Activated CD8-positive, alpha-beta memory T cell treated with anti-CD3 and anti-CD28 coated beads for 36 hours (primary cell): Measurements from ENCODE around the gene GSK3B. TPM values are rescaled to one million over a fixed set of nuclear protein-coding genes. Genes with fewer than 3 reads are reported as not detected.

Source experiments
- CTCF ChIA-PET: fragments of 350-600 bp; sonication (Branson Sonifier 250); formaldehyde crosslinking; loops from one replicate; lab custom pipeline; 2021; ENCODE audit warnings: antibody characterized with exemption; lab: Charles Lee
- POLR2A ChIA-PET: fragments of 350-600 bp; sonication (Branson Sonifier 250); formaldehyde crosslinking; loops from one replicate; lab custom pipeline; 2021; ENCODE audit warnings: antibody characterized with exemption; lab: Charles Lee
- total RNA-seq, 2 experiments: library from RNA; stranded (reverse); gene quantifications; one replicate each; pipeline ENCODE4 v1.2.3, GENCODE V29; 2021

Gene GSK3B
- total RNA-seq, 2 experiments from 2014 or later, result 34.4 to 35.2 TPM

DNA sequence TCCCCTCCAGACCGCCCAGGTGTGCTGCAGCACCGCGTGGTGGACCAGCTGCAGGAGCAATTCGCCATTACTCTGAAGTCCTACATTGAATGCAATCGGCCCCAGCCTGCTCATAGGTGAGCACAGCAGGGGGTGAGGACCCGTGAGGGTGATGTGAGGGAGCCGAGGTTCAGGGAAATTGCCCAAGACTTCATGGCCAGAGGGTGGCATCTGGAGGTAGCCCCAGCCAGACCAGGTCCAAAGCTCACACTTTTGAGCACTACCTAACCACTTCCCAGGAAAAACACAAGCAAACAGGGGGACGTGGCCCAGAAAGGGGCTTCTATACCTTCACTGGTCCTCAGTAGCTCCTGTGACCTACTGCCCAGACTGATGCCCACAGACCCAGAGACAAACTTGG is 278.5 kb downstream of the GSK3B start:
- ChIA-PET CTCF (no interaction called here), POLR2A (no interaction called here)

DNA sequence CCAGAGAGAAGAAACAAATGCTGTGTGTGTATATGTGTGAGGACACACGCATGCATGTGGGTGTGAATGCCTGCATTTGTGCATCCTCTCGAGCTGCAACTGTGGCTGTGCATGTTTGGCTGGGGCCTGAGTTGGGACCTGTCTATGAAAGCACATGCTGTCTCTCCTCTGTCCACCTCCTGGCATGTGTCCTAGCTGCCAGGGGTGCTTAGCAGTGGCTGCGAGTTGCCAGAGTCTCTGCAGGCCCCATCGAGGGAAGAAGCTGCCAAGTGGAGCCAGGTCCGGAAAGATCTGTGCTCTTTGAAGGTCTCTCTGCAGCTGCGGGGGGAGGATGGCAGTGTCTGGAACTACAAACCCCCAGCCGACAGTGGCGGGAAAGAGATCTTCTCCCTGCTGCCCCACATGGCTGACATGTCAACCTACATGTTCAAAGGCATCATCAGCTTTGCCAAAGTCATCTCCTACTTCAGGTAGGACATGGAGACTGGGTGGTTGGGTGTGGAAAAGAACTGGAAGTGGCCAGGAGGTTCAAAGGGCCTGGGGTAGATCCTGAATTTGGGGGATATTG is 281.7 kb downstream of the GSK3B start:
- POLR2A ChIA-PET, result no interaction called here

DNA sequence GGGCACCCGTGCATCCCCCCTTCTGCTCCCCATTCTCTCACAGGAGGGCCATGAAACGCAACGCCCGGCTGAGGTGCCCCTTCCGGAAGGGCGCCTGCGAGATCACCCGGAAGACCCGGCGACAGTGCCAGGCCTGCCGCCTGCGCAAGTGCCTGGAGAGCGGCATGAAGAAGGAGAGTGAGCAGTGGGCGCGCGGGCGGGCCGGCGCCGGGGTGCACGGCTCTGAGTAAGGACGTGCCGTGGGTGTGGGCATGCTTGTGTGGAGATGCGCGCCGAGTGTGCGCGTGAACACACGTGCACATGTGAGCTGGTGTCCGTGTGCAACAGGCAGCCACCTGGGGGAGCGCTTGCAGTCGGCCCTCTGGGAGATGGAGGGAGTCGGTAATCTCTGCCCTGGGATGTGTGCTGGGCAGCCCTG is 284.2 kb downstream of the GSK3B start:
- ChIA-PET CTCF (interaction anchor here (0.9 to 1.7 kb wide), 2 partner anchors 9 to 607 kb away, joined by 3 to 5 read pairs; no protein-coding TSS in a partner anchor), POLR2A (interaction anchor here (0.6 kb wide), 1 partner anchor 342 kb away, joined by 4 read pairs; no protein-coding TSS in a partner anchor)

More for the DNA sequence above, 281.7 kb downstream of the GSK3B start:
- CTCF ChIA-PET, result interaction anchor here (1.0 kb wide), 1 partner anchor 334 kb away, joined by 3 read pairs; no protein-coding TSS in a partner anchor

DNA sequence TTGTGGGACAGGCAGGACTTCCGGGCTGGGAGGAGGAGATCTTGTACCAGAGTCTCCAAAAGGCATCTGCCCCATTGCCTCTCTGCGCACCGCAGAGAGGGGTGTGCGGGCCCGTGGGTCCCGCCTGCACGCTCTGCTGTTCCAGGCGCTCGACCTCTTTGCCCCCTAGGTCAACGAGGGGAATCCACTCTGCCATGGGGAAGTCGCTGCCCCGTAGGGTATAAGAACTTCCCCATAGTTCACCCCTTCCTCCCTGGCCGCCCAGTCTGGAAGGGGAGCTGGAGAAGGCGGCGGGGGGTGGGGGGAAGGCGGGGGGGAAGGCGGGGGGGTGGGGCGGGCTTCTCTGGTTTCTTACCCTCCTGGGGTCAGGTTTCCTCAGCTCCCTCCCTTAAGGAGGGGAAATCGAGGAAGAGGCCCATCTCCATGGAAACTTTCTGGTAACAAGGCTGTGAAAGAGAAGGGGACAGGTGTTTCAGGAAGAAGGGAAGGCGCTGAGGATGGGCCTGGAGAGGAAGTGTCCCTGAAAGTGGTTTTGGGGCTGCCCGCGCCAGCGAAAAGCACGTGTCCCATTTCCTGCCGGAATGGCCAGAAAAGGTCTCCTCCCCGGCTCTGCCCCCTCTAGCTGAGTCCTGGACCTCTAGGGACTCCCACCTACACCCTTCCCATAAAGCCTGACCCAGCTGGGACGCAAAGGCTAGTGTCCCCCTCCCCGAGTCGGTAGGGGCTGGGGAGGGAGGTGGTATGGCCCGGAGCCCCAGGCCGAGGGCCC is 284.8 kb downstream of the GSK3B start:
- POLR2A ChIA-PET, result no interaction called here
- CTCF ChIA-PET, result interaction anchor here (1.7 kb wide), 1 partner anchor 10 kb away, joined by 5 read pairs; no protein-coding TSS in a partner anchor

DNA sequence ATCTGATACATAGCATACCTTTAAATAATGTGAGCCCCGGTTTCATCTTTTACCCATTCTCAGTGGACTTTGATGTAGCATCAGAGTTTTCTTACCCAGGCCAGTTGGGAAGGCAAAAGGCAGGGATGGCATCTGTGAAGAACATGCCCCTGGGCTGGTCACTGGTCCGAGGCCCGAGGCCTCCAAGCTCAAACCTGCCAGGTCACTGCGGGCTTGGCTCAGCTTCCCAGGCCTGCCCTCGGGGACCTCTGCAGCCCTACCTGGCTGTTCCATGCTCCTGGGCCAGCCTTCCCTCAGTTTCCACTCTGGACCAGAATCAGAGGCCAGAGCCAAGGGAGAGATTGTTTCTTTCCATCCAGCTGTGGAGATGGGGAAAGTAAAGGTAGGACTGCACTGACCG is 285.4 kb downstream of the GSK3B start:
- POLR2A ChIA-PET, result no interaction called here

DNA sequence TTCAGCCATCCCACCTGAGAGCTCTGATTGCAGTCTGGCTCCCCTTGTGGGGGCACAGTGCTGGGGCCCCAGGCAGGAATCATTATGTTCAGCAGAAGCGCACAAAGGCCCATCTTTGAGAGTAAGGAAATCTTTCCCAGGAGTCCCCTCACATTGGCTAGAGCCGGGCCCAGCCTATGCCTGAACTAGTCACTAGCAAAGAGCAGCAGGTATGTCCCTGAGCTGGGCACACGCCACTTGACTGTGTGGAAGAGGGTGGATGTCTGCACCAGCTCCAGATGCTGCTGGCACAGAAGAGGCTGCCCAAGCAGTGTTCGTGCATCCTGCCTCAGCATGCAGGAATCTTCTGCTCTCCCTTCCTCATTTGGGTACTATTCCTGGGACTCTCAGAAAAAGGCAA is 286.0 kb downstream of the GSK3B start:
- POLR2A ChIA-PET, result no interaction called here

More for the DNA sequence above, 285.4 kb downstream of the GSK3B start:
- CTCF ChIA-PET, result no interaction called here

DNA sequence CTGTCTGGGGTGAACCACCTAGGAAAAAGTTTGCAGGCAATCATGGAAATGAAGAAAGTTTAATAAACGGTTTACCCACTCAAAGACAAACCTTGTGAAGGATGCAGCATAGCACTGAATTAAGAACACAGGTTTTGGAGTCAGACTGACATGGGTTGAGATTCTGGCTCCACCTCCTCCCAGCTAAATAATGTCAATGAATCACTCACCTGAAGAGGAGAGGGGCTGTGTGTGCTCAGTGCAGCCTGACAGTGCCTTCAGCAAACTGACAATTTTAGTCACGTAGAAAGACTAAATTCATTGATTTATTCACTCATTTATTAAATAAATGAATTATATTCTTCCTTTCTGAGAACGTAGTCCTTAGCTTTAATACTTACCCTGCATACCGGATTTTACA is 293.4 kb downstream of the GSK3B start:
- ChIA-PET CTCF (no interaction called here), POLR2A (no interaction called here)

More for the DNA sequence above, 286.0 kb downstream of the GSK3B start:
- CTCF ChIA-PET, result no interaction called here

DNA sequence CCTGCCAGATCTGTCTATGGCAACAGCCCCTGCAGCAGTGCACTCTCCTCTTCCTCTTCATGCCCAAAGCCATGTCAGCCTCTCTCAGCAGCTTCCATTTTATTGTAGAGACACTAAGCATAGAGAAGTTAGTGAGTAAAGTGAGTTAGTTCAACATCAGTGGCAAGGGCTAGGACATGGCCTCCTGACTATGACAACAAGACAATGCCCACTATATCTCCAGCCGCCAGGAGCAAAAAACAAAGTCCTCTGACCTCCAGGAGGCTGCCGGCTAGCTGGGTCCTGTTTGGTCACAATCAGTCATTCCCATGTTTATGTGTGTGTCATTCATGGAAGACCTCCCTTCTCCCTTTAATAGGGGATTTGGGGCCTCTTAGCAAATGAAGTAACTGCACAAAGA is 297.5 kb downstream of the GSK3B start:
- CTCF ChIA-PET, result no interaction called here
- POLR2A ChIA-PET, result no interaction called here

DNA sequence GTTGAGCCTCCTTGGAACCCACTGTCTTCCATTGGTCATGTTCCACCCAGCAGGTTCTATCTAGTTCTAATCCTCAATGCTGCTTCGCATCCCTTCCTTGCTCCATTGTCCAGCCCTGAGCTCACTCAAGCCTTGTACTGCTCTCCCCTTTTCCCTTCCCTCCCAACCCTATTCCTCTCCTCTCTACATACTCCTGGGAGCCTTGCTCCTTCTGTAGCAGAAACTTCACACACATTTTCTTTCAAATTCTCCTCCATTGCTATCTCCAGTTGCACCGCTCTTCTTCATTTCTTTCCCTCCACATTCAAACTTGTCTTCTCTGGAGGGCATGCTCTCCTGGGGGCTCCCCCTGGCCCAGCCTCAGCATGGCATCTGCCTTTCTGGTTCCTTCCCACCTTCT is 297.9 kb downstream of the GSK3B start:
- ChIA-PET POLR2A (no interaction called here), CTCF (no interaction called here)

DNA sequence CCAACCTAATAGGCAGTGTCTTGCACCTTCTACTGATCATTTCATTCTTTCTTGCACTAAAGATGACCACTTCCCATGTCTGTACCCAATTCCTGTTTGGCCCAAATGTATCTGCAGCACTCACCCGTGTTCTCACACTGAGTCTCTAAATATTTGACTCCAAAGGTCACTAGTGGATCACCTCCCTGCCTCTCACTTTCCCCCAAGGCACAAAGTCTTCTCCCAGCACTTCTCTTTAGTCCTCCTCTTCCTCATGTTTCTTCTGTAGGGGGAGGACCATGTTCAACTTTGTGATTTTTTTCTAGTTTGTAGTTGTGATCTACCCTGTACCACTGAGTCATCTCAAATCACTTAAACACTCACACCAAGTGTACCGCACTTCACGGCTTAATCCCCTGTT is 298.4 kb downstream of the GSK3B start:
- POLR2A ChIA-PET, result no interaction called here
- CTCF ChIA-PET, result no interaction called here

DNA sequence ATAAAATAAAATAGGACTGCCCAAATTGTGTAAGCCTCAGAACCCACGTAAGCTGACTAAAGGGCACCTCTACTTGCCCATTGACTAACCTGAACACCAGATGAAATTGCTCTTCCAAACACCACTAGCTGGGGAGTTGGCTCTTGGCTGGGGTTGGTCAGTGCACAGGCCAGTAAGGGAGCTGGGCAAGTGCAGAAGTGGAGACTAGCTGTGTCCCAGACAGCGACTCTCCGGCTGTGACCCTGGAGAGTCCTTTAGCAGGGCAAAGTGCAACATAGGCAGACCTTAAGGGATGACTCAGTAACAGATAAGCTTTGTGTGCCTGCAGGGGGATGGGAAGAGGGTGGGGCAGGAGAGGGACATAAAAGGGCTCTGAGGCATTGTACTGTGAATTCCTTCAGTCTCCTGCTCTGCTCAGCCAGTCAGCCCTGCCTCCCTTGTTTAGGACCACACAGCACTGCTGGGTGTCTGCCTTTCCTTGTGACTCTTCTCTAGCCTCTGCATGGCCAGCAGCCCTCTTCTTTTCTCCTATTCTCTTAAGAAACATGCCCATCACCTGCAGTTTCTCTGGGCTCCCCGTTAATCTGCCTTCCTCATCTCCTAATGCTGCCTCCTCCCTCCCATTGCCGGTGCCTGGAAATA is 299.2 kb downstream of the GSK3B start:
- CTCF ChIA-PET, result no interaction called here
- POLR2A ChIA-PET, result no interaction called here

DNA sequence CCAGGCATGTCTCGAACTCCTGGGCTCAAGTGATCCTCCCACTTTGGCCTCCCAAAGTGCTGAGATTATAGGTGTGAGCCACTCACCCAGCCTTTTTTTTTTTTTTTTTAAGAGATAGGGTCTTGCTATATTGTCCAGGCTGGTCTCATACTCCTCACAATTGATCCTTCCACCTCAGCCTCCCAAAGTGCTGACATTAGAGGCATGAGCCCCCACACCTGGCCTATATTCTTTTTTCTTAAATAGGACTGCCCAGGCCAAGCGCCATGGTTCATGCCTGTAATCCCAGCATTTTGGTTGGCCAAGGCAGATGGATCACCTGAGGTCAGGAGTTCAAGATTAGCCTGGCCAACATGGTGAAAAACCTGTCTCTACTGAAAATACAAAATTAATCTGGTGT is 299.8 kb downstream of the GSK3B start:
- ChIA-PET CTCF (no interaction called here), POLR2A (no interaction called here)

DNA sequence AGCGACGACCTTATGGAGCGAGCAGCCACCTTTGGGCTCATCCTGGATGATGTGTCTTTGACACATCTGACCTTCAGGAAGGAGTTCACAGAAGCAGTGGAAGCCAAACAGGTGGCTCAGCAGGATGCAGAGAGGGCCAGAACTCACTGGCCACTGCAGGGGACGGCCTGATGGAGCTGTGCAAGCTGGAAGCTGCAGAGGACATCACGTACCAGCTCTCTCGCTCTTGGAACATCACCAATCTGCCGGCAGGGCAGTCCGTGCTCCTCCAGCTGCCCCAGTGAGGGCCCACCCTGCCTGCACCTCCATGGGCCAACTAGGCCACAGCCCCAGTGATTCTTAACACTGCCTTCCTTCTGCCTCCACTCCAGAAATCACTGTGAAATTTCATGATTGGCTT is 302.0 kb downstream of the GSK3B start:
- POLR2A ChIA-PET, result no interaction called here
- CTCF ChIA-PET, result no interaction called here

DNA sequence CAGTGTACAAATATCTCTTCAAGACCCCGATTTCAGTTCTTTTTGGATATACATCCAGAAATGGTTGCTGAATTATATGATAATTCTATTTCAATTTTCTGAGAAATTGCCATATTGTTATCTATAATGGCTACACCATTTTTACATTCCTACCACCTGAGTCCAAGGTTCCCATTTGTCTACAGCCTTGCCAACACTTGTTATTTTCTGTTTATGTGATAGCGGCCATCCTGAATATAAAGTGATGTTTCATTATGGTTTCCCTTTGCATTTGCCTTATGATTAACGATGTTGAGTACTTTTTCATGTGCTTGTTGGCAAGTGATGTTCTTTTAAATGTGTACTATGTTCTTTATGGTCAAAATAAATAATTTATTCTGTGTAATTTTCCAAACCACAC is 303.9 kb downstream of the GSK3B start:
- ChIA-PET POLR2A (no interaction called here), CTCF (no interaction called here)

DNA sequence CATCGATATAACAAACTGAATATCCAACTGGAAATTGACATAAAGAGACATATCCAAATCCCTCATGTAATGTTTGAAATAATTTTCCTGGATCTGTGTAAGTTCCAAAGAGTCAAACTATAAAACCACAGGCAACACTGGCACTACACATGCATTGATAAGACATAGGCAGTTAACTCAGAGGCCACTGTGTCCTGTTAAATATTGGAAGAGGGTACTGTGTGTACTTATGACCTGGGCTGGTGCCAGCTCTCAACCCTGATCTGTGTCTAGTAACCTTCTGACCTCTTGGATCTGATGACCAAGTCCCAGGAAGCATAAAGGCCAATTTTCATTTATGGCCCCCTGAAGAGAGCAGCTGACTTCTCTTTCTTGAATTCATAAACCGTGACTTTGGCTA is 307.8 kb downstream of the GSK3B start:
- CTCF ChIA-PET, result no interaction called here
- POLR2A ChIA-PET, result no interaction called here

DNA sequence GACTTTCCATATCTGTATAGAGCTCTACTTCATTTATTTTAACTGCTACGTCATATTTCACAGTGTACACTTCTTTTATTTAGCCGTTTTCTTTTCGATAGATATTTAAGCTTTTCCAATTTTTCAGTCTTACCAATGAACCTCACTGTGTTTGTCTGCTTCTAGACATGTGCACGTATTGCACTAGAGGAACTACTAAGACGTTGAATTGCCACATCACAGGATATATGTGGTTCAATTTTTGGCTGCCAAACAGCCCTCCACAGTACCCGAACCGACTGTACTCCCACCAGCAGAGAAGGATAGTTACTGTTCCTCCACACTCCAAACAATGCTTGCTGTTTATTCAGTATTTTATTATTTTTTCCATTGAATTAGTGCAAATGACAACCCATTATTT is 310.4 kb downstream of the GSK3B start:
- CTCF ChIA-PET, result no interaction called here
- POLR2A ChIA-PET, result no interaction called here

DNA sequence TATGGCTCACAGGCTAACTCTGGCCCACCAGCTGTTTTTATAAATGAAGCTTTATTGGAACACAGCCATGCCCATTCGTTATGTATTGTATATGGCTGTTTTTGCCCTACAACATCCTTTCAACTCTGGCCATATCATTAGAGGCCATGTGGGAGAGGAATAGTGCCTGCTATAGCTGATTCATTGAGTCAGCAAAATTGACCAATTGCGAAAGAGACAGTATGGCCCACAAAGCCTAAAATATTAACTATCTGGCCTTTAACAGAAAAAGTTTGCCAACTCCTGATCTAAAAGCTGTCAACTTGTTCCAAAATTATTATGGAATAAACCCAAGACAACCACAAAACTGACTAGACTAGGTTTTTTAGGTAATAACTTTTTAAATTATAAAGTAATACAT is 311.0 kb downstream of the GSK3B start:
- ChIA-PET CTCF (no interaction called here), POLR2A (no interaction called here)

DNA sequence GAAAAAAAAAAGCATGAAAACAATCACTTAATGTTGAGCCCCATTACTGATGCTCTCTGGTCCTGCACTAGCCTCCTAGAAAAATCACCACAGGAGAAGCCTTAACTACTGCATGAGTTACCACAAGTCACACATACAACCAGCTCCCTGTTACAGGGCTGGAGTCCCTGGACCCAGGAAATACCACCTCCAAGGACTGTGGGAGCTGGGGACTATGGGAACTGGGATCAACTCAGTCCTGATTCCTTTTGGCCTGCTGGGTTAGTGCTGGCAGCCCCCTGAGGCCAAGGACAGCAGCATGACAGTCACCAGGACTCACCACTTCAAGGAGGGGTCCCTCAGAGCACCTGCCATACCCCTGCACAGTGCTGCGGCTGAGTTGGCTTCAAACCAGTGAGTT is 311.8 kb downstream of the GSK3B start:
- POLR2A ChIA-PET, result no interaction called here
- CTCF ChIA-PET, result no interaction called here

DNA sequence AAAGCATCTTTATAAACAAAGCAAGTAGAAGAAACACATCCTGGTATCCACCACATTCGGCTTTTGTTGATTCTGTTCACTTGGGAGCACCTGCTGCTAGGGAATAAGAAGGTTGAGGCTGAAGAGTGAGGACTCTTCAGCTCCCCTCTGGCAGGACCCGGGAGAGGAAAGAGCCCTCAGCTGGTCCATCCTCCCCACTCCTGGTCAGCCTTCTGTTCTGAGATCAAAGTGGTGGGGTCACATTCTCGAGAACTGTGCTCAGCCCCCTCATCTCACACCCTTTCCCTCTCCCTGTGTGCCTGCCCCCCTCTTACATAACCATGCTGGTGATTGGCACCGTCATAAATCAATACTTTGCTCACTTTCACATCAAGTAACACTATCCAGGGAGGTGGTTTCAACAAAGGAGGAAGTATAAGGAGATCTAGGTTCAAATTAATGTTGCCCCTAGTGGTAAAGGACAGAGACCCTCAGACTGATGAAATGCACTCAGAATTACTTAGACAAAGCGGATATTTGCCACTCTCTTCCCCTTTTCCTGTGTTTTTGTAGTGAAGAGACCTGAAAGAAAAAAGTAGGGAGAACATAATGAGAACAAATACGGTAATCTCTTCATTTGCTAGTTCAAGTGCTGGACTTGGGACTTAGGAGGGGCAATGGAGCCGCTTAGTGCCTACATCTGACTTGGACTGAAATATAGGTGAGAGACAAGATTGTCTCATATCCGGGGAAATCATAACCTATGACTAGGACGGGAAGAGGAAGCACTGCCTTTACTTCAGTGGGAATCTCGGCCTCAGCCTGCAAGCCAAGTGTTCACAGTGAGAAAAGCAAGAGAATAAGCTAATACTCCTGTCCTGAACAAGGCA is 312.7 kb downstream of the GSK3B start, which contains the start of gene NR1I2:
Gene NR1I2 (plus strand): TSS at position 772 of the 869 bp plus-strand sequence.
- CTCF ChIA-PET, result no interaction called here
- POLR2A ChIA-PET, result no interaction called here
